ENCODE measurements around the gene TSPAN31. TPM values are rescaled to one million over a fixed set of nuclear protein-coding genes. Genes with fewer than 3 reads are reported as not detected.
"Not testable (repeated sequence)": the region's sequence is repeated elsewhere in the genome, so short reads cannot be mapped to it uniquely, and the experiment has no call there.

The TSPAN31 gene, protein sequence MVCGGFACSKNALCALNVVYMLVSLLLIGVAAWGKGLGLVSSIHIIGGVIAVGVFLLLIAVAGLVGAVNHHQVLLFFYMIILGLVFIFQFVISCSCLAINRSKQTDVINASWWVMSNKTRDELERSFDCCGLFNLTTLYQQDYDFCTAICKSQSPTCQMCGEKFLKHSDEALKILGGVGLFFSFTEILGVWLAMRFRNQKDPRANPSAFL
- polyA plus RNA-seq: 100 to 1,000 TPM in 1 of 3 donors, 10 to 100 TPM in 2; 62.1 to 103 (median 72.6) TPM

DNA sequence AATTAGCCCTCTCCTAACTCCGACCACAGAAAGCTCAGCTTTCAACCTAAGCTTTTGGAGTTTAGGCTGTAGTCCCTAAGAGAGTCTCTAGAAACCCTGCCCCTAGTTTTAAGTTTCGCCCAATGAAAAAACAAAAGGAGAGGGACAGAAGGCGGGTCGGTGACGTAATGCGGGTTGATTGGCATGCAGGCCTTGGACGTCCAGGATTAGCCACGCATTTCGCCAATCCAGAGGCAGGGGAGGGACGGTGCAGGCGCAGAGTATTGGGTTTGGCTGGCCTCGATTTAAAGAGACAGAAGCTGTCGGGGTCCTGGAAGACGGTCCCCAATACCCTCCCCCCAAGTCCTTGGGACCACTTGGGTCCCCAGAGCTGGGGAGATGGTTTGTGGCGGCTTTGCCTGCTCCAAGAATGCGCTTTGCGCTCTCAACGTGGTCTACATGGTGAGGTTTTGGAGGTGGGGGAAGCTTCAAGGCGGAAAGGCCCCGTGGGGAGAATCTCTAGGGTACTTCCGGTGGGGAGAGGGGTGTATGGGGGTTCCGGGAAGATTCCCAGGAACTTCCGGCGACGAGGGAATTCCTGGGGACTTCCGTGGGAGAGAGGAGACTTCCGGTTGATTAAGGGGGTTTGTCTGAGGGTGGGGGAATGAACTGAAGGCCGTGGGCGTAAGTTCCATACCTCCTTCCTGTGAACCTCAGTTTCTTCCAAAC, at the start of gene TSPAN31:
TSPAN31 (plus strand) TSS at position 263 of the 708 bp plus-strand sequence; CDS start at position 379, 116 bp downstream.
- Mint-ChIP-seq H3K4me3 (peak within 1 kb of the TSS; percentile 88 to 98 (median 90)), H3K27me3 (ENCODE audit: low read depth in 3 of 3) (peaks cover 8 to 29% (median 28%) of the 10 kb centered on the region in 3 donors), H3K9me3 (no peaks in the 10 kb centered on the region), H3K4me1 (peaks cover 56 to 67% of the 10 kb centered on the region in 2 donors), H3K36me3 (peaks cover 4 to 15% (median 4%) of the 10 kb centered on the region in 3 donors), H3K27ac (peak within 1 kb of the TSS; percentile 94 to 99 (median 98))
- DNase-seq: peak; percentile 94 to 95 (median 94)

DNA sequence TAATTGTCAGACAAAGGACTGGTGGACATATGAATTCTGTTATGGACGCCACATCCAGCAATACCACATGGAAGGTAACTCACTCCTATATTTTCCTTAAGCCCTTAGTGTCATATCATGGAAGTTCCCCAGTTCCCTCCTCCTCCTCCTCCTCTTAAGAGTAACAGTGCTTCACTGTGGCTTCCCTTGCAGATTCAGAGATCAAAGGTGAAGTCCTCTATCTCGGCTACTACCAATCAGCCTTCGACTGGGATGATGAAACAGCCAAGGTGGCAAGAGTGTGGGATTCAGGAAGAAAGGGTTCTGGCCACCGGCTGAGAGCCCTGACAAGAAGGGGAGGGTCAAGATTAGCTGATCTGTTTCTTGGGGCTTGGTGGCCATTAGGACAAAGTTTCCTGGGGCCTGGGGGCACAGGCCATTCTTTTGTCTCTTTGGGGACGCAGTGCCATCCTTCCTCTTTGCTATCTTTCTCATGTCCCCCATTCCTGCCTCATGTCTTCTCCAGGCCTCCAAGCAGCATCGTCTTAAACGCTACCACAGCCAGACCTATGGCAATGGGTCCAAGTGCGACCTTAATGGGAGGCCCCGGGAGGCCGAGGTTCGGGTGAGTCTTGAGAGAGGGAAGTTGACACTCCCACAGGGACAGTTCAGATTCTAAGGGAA, 48.9 kb upstream of the TSPAN31 start:
- Mint-ChIP-seq H3K4me1 (peaks cover 9 to 28% of the 10 kb centered on the region in 2 donors), H3K9me3 (no peaks in the 10 kb centered on the region), H3K4me3 (peak overlapping the region in 2 of 5 donors; percentile 46 to 65), H3K27ac (peak overlapping the region in 1 of 6 donors; percentile 57), H3K36me3 (peaks cover 15 to 38% (median 17%) of the 10 kb centered on the region in 3 donors), H3K27me3 (ENCODE audit: low read depth in 3 of 3) (peaks cover 0 to 3% (median 1%) of the 10 kb centered on the region in 3 donors)
- DNase-seq: no peak

DNA sequence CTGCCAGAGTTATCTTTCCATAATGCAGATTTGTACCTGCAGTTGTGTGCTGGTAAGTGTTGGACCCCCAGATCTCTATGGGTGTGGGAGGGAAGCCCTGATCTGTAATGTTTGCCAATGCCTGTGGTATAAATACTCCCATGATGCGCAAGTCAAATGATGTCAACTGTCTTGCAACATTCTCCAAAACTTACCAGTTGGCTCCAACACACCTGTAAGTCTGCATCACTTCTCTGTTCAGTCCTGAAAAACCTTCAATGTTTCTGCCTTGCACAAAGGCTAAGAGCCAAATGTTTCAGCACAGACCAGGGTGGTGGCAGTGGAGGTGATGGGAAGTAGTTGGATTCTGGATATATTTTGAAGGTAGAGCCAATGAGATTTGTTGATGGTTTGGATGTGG, 47.8 kb upstream of the TSPAN31 start:
- H3K4me3 Mint-ChIP-seq: no peak overlapping the region
- peaks cover 16 to 38% (median 17%) of the 10 kb centered on the region in 3 donors for H3K36me3 Mint-ChIP-seq
- no peaks in the 10 kb centered on the region for H3K9me3 Mint-ChIP-seq
- H3K27me3 Mint-ChIP-seq (ENCODE audit: low read depth in 3 of 3): peaks cover 0 to 3% (median 0%) of the 10 kb centered on the region in 3 donors
- peaks cover 9 to 28% of the 10 kb centered on the region in 2 donors for H3K4me1 Mint-ChIP-seq
- H3K27ac Mint-ChIP-seq: no peak overlapping the region
- DNase-seq: no peak

DNA sequence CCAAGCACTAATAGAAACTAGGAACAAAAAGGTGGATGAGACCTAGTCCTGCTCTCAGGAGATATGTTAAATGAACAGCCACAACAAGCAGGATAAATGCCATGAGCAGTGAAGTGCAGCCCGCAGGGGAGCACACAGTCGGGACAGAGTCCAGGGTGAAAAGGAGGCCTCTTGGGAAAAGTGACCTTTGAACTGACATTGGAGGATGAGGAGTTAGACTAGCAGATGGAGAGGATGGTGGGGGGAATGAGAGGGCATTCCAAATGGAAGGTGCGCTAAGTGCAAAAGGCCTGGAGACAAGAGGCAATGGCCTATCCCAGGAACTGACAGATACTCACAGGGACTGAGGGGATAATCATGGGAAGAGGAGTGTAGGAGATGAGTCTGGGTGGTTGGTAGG, 46.4 kb upstream of the TSPAN31 start:
- Mint-ChIP-seq H3K27me3 (ENCODE audit: low read depth in 3 of 3) (peaks cover 0 to 1% (median 0%) of the 10 kb centered on the region in 3 donors), H3K4me1 (peaks cover 9 to 28% of the 10 kb centered on the region in 2 donors), H3K36me3 (peaks cover 22 to 50% (median 27%) of the 10 kb centered on the region in 3 donors), H3K27ac (peak overlapping the region in 2 of 6 donors; percentile 1), H3K9me3 (no peaks in the 10 kb centered on the region), H3K4me3 (no peak overlapping the region)
- DNase-seq: no peak

DNA sequence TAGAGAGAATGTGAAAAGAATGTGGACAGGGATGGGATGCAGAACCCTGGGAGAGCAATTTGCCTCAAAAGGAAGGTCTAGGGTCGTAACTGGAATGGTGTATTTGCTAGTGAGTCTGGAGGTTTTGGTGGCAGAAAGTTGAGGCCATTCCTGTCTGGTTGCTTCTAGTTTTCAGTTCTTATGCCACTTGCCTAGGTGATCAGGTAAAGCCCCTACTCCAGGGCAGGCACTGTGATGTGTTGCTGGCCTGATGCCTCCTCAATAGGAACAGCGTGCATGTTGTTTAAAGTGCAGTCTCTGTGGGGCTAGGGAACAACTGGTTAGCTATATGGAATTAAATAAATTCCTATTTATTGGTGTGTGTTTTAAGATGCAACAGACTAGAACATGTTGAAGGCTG, 44.5 kb upstream of the TSPAN31 start:
- no peak for DNase-seq
- H3K4me3 Mint-ChIP-seq: no peak overlapping the region
- peak overlapping the region in 3 of 6 donors; percentile 34 to 52 (median 36) for H3K27ac Mint-ChIP-seq
- H3K27me3 Mint-ChIP-seq (ENCODE audit: low read depth in 3 of 3): peaks cover 0 to 1% (median 0%) of the 10 kb centered on the region in 3 donors
- H3K36me3 Mint-ChIP-seq: peaks cover 34 to 67% (median 44%) of the 10 kb centered on the region in 3 donors
- peaks cover 0 to 5% (median under 1%) of the 10 kb centered on the region in 6 donors for H3K9me3 Mint-ChIP-seq
- peaks cover 9 to 28% of the 10 kb centered on the region in 2 donors for H3K4me1 Mint-ChIP-seq

DNA sequence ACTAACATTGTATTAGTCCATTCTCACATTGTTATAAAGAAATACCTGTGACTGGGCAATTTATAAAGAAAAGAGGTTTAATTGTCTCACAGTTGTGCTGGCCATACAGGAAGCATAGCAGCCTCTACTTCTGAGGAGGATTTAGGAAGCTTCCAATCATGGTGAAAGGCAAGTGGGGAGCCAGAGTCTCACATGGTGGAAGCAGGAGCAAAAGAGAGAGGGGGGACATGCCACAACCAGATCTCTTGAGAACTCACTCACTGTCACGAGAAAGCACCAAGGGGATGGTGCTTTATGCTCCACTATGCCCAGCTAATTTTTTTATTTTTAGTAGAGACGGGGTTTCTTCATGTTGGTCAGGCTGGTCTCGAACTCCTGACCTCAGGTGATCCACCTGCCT, 37.6 kb upstream of the TSPAN31 start:
- Mint-ChIP-seq H3K27ac (no peak overlapping the region), H3K4me3 (no peak overlapping the region), H3K9me3 (peaks cover 0 to 5% (median 1%) of the 10 kb centered on the region in 6 donors), H3K4me1 (no peaks in the 10 kb centered on the region), H3K27me3 (ENCODE audit: low read depth in 3 of 3) (no peaks in the 10 kb centered on the region), H3K36me3 (peaks cover 27 to 63% (median 47%) of the 10 kb centered on the region in 3 donors)
- DNase-seq: no peak

DNA sequence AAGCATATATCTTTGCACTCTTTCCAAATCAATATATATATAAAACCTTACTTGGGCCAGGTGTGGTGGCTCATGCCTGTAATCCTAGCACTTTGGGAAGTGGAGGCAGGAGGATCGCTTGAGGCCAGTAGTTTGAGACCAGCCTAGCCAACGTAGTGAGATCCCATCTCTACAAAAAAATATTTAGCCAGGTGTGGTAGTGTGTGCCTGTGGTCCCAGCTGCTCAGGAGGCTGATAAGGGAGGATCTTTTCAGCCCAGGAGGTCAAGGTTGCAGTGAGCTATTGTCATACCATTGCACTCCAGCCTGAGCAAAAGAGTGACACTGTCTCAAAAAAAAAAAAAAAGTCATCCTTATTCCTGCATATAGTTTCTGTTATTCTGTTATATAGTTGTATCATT, 36.5 kb upstream of the TSPAN31 start:
- peaks cover 0 to 5% (median 1%) of the 10 kb centered on the region in 6 donors for H3K9me3 Mint-ChIP-seq
- no peak overlapping the region for H3K27ac Mint-ChIP-seq
- no peak for DNase-seq
- H3K4me1 Mint-ChIP-seq: no peaks in the 10 kb centered on the region
- peaks cover 22 to 59% (median 39%) of the 10 kb centered on the region in 3 donors for H3K36me3 Mint-ChIP-seq
- no peak overlapping the region for H3K4me3 Mint-ChIP-seq
- H3K27me3 Mint-ChIP-seq (ENCODE audit: low read depth in 3 of 3): no peaks in the 10 kb centered on the region

DNA sequence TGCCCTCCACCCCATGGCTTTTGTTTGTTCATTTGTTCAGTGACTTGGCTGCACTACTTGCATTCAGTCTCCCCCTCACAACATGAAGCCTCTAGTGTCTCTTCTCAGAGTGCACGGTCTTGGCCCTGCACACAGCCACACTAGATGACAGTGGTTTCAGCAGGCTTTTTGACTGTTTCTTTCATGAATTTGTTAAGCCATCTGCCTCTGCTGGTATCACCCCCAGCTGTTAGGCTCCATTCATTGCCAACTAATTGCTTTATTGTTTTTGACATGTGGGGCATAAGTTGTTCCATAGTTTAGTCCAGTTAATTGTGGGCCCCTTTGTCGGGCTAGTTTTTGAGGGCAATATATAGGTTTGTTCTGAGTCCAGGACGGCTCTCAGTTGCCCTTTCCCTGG, 32.1 kb upstream of the TSPAN31 start:
- no peaks in the 10 kb centered on the region for H3K4me1 Mint-ChIP-seq
- H3K9me3 Mint-ChIP-seq: no peaks in the 10 kb centered on the region
- H3K4me3 Mint-ChIP-seq: no peak overlapping the region
- H3K27ac Mint-ChIP-seq: no peak overlapping the region
- peaks cover 10 to 35% (median 13%) of the 10 kb centered on the region in 3 donors for H3K36me3 Mint-ChIP-seq
- no peaks in the 10 kb centered on the region for H3K27me3 Mint-ChIP-seq (ENCODE audit: low read depth in 3 of 3)
- no peak for DNase-seq

DNA sequence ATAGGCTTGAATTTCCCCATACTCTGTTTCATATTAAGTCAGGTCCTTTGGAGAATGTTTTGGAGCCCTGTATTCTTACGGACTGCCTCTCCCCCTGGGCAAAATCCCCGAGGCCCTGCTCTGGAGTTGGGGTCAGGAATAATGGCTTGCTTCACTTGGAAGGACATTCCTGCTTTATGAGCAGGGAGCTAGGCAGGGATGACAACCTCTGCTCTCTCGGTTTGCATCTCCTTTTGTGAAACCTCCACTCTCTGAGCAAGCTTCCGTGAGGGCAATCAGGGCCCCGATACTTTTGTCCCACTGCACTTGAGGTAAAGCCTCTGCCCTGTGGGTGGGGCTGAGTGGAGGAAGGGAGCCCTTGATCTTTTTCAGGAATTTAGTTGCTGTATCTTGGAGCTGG, 31.6 kb upstream of the TSPAN31 start:
- Mint-ChIP-seq H3K4me1 (no peaks in the 10 kb centered on the region), H3K9me3 (no peaks in the 10 kb centered on the region), H3K27me3 (ENCODE audit: low read depth in 3 of 3) (no peaks in the 10 kb centered on the region), H3K27ac (no peak overlapping the region), H3K36me3 (peaks cover 14 to 39% (median 16%) of the 10 kb centered on the region in 3 donors), H3K4me3 (no peak overlapping the region)
- no peak for DNase-seq

DNA sequence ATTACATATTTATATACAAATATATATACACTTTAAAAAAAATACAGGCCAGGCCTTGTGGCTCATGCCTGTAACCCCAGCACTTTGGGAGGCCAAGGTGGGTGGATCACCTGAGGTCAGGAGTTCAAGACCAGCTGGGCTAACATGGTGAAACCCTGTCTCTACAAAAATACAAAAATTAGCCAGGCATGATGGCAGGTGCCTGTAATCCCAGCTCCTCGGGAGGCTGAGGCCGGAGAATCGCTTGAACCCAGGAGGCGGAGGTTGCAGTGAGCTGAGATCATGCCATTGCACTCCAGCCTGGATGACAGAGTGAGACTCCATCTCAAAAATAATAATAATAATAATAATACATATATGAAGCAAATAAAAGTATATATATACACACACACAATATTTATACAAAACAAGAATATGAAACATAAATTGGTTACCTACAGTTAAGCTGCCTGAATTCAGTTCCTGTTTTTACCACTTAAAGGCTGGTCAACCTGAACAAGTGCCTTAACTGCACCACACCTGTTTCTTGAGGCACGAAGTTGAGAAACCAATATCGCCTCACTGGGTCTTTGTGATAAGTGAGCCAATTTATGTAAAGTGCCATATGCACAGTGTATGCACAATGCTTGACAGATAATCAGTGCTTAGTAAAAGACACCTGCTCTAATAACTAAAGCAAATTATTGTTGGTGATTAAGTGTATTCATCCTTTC, 29.6 kb upstream of the TSPAN31 start:
- not testable (repeated sequence) for H3K4me3 Mint-ChIP-seq; DNase-seq; H3K27me3 Mint-ChIP-seq (ENCODE audit: low read depth in 3 of 3); H3K4me1 Mint-ChIP-seq; H3K27ac Mint-ChIP-seq; H3K9me3 Mint-ChIP-seq
- peaks cover 21 to 48% (median 24%) of the 10 kb centered on the region in 3 donors for H3K36me3 Mint-ChIP-seq

DNA sequence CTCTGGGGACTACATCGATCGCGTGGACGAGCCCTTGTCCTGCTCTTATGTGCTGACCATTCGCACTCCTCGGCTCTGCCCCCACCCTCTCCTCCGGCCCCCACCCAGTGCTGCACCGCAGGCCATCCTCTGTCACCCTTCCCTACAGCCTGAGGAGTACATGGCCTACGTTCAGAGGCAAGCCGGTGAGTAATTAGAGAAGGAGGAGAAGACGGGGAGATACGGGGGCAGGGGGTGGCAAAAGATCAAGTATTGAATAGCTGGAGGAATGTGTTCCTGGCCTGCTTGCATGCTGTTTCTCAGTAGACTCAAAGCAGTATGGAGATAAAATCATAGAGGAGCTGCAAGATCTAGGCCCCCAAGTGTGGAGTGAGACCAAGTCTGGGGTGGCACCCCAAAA, 29.1 kb upstream of the TSPAN31 start:
- Mint-ChIP-seq H3K36me3 (peaks cover 21 to 46% (median 24%) of the 10 kb centered on the region in 3 donors), H3K4me1 (no peaks in the 10 kb centered on the region), H3K27ac (no peak overlapping the region), H3K27me3 (ENCODE audit: low read depth in 3 of 3) (no peaks in the 10 kb centered on the region), H3K9me3 (no peaks in the 10 kb centered on the region), H3K4me3 (no peak overlapping the region)
- no peak for DNase-seq

DNA sequence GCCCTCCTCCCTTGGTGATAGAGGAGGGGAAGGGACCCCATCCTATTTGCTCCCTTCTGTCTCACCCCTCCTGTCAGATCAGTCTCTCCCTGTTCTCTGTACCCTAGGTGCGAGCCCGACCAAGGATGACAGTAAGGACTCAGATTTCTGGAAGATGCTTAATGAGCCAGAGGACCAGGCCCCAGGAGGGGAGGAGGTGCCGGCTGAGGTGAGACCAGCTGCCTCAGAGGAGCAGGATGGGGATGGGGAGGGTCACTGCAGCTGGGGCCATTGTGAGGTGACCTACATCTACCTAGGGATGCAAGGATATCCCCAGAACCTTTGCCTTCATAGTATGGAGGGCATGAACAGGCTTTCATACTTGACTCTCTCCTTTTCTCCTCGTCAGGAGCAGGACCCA, 28.5 kb upstream of the TSPAN31 start:
- H3K4me1 Mint-ChIP-seq: no peaks in the 10 kb centered on the region
- H3K9me3 Mint-ChIP-seq: no peaks in the 10 kb centered on the region
- peaks cover 0 to 2% (median 0%) of the 10 kb centered on the region in 3 donors for H3K27me3 Mint-ChIP-seq (ENCODE audit: low read depth in 3 of 3)
- H3K27ac Mint-ChIP-seq: peak overlapping the region in 1 of 6 donors; percentile 22
- no peak for DNase-seq
- H3K4me3 Mint-ChIP-seq: no peak overlapping the region
- peaks cover 20 to 45% (median 21%) of the 10 kb centered on the region in 3 donors for H3K36me3 Mint-ChIP-seq

DNA sequence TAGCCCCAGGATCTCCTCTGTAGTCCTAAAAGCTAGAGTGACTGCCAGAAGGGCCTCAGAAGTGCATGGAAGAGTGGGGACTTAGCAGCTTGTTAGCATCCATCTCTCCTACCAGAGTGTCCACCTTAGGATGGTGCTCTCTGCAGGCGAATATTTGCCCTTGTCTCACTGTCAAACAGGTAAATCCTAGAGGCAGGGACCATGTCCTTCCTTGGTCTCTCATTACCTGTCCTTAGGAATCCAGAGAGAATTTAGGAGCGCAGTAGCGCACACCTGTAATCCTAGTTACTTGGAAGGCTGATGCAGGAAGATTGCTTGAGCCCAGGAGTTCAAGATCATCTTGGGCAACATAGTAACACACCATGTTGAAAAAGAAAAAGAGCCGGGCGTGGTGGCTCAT, 27.7 kb upstream of the TSPAN31 start:
- H3K9me3 Mint-ChIP-seq: no peaks in the 10 kb centered on the region
- DNase-seq: no peak
- peaks cover 0 to 3% (median 2%) of the 10 kb centered on the region in 3 donors for H3K27me3 Mint-ChIP-seq (ENCODE audit: low read depth in 3 of 3)
- peaks cover 0 to 2% of the 10 kb centered on the region in 2 donors for H3K4me1 Mint-ChIP-seq
- H3K27ac Mint-ChIP-seq: no peak overlapping the region
- H3K4me3 Mint-ChIP-seq: no peak overlapping the region
- peaks cover 13 to 41% (median 18%) of the 10 kb centered on the region in 3 donors for H3K36me3 Mint-ChIP-seq

All from immature natural killer cell (primary cell).